GM19467 (cell line): ENCODE measurements around the gene NUP50.

ENCODE experiments used
- ATAC-seq: cut with Tn5 transposase; IDR thresholded peaks from one replicate; pipeline ENCODE4 v1.9.1; 2021; ENCODE audit warnings: mild to moderate bottlenecking, moderate library complexity; ENCODE audit not compliant: unreplicated experiment

NUP50 gene

DNA sequence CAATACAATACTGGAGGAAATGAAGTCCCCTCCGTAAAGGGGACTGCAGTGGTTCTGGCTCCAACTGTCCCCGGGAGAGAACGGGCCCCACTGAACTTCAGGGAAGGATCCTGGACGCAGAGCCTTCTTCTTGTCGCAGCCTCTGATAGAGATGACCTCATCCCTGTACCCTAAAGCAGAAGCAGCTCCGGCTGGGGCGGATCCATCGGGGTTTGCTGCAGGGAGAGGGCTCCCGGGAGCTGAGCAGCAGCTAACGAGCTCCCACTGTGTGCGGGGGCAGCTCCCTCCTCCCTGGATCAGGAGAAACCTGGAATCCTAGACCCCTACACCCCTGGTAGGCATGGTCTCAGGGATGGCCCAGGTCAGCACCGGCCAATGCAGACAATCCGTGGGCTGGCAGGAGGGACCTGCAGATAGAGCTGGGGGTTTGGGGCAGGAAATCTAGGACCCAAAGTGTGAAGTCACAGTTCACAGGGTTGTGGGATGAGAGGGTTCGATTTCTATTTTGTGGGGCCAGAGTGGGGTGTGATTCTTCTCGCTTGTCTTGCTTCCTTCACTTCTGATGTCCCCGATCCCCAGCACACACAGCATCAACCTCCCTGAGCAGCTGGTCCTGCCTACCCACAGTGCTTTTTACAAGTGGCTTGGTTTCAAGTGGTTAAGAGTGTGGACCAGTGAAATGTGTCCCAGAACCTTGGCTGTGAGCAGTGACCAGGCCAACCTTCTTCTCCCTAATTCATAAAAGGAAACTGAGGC lies 64.1 kb downstream of the NUP50 start:
- ATAC-seq, result no peak

DNA sequence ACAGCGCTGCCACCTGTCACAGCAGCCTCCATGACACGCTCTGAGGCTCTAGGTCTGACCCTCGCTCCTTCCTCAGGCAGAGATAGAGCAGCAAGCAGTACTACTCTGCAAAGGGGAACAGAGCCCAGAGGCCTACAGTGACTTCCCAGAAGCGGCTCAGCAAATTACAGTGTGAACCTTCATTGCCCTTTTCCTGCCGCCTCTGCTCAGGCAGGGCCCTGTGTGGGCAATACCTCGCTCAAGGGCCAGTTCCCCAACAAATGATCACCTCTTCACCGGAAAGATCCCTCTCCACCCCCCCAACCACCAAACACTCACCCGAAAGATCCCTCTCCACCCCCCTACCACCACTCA lies 64.7 kb downstream of the NUP50 start:
- ATAC-seq, result no peak

DNA sequence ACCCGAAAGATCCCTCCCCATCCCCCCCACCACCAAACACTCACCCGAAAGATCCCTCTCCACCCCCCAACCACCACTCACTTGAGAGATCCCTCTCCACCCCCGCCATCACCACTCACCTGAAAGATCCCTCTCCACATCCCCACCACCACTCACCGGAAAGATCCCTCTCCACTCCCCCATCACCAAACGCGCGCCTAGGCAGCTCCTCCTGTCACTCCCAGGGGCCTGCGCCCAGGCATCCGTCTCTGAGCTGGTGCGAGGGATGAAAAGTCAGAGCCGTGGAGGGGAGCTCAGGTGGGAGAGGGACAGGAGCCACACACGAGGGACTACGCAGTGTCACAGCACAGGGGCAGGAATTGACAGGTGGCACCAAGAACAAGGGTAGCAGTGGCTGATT lies 65.5 kb downstream of the NUP50 start:
- ATAC-seq, result no peak

DNA sequence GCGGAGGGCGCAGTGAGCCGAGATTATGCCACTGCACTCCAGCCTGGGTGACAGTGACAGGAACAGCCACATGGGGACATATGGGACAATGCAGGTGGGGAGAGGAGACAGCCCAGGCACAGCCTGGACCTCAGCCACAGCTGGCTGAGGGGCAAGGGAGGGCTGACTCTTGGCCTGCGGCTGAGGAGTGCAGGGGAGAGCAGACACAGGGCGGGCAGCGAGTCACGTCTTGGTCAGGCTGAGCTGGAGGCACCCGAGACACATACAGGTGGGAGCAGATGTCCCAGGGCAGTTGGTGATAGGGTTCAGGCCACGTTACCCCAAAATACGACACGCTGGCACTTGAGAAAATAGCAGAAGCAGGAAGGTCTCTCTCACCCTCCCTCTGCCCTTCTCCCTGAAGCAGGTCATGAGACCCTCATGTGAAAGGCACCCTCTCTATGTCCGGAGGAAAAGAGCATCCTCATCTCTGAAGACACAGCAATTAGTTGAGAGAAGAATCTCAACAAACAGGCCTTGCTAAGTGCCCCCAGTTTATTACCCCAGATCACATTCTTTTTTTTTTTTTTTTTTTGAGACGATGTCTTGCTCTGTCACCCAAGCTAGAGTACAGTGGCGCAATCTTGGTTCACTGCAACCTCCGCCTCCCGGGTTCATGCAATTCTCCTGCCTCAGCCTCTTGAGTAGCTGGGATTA lies 66.4 kb downstream of the NUP50 start:
- no peak for ATAC-seq

DNA sequence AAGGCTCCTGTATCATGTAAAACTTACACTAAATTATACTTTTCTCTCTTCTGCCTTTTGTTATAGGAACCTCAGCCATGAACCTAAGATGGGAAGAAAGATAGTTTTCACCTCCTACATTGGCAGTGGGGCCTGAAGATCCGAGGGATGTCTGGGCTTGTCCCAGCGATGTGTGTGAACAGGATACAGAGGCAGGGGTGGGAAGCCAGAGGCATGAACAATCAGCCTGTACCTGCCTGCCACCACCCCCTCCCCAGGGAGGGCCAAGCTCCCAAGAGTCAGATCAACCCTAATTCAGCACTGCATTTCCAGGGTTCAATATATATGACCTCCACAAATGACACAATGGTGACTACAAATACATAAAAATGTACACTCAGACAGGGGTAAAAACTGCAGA lies 67.6 kb downstream of the NUP50 start:
- no peak for ATAC-seq

DNA sequence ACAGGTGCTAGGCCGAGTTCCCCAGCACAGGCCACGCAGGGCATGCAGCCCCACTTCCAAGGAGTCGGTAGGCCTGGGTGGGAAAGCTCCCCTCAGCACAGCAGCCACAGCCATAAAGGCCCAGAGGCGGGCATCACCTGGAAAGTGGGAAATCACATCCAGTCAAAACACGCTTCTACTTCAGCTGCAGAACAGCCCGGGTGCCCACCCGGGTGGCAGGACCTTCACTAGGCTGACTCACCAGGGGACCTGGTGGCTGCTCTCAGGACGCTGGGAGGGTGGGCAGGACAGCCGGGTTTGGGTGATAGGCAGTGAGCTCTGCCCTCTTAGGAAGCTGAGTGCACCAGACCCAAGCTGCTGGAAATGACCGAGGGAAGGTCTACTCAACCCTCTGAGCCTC lies 69.7 kb downstream of the NUP50 start:
- no peak for ATAC-seq

DNA sequence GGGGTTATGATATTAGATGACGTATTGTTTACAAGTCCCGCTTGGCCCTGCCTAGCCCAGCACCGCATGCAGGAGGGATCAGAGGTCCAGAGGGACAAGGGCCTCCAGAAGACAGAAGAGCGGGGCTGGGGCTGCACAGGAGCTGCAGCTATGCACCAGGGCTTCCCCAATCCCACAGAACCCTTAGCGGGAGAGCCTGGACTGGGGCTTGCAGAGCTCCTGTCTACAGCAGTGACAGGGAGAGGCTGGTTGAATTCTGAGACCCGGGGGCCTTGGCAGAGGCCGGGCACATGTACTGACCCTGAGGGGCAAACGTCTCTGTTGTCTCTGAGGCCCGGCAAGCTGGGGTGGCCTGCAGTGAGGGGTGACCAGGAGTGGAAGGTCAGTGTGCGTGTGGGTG lies 70.1 kb downstream of the NUP50 start:
- no peak for ATAC-seq

DNA sequence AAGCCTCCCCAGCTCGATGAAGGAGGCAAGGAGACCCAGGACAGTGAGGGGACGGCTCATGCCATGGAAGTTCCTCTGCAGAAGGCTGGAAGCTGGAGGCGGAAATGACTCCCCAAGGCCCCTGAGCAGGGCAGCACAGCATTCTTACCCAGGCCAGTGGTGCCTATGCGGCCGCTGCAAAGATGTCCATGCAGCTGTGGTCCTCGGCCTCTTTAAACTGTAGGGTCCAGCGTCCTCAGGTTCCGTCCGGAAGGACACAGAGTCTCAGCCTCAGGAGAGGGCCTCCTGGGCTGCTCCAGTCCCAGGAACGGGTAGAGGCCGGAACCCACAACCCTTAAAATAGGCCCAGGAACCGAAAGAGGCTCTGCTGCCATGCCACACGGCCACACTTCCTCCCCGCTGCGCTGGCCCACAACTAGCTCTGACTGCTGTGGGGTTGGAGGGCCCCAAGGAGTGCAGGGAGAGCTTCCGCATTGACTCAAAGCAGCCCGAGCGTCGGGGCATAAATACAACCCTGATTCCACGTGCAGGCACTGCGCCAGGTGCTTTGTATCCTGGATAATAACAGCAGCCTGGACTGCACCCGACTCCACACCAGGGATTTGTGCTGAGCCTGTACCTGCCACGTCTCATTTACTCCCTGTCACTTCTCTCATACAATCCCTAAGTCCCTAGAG lies 71.5 kb downstream of the NUP50 start:
- peak; percentile 65 for ATAC-seq

DNA sequence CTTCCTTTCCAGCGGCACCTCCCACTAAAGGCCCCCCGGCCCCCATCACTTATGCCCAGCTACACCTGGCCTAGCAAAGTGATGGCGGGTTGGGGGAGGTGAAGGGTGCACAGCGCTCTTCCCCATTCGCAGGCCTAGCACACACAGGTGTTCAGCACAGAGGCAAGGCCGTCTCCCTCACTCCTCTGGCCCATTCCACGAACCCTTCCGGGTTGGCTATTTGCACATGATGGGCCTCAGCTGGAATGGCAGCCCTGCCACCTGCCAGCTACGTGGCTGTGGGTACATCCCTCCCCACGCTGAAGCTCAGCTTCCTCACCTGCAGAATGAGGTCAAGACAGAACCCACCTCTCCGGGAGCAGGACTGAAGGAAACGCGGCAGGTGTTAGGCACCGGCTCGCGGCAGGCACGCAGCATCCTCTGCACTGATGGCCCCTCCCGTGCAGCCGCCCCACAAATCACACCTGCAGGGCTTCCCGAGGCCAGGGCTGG lies 72.2 kb downstream of the NUP50 start:
- ATAC-seq, result peak; percentile 17

DNA sequence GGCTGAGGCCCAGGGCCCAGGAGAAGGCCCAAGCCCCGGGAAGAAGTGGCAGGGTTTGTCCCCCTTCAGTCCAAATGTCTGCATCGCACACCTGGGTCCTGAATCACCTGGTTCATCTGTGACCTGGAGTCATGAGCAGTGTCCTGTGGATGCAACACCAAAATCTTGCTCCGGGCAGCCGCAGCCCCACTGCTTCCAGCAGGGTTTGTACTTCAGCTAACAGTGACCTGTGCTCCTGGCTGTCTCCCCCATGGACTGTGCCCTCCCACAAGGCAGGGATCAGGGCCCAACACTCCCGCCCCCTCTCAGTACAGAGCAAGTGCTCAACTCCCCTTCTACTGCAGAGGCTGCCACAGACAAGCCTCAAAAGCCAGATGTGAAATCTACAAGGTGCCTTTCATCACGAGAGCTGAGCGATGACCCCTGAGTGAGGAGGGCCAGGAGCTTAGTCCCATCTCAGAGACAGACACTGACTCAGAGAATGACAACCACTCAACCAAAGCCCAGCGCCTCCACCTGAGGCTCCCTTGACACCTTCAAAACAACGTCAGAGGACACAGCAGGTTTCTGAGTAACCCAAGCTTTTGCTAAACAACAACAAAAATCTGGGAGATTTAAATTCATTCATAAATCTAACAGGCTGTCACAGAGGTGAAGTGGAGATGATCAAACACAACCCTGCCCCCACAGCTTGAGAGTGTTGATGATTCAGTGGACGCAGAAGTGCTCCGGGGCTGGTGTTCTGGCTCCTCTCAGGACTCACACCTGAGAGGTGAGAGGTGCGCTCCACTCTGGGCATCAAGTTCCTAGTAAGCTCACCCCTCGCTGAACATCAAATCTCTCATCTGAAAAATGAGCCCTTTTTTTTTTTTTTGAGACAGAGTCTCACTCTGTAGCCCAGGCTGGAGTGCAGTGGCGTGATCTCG lies 73.6 kb downstream of the NUP50 start:
- no peak for ATAC-seq
